PFSK-1 (cell line): Measurements from ENCODE around the gene SRSF8.

Experiments
- FOXP2 ChIP-seq: optimal IDR thresholded peaks from 2 replicates; pipeline ENCODE3; 2011; ENCODE audit warnings: borderline replicate concordance, control low read depth, inconsistent platforms; ENCODE audit not compliant: insufficient read depth; ENCODE audit errors: extremely low read length, extremely low read depth
- POLR2AphosphoS5 ChIP-seq: IDR thresholded peaks from 2 replicates; pipeline ENCODE4 v1.6.1; 2012; ENCODE audit warnings: low read depth, mild to moderate bottlenecking, control low read depth, low read length, moderate library complexity
- SIN3A ChIP-seq: IDR thresholded peaks from 2 replicates; pipeline ENCODE4 v1.6.1; 2012; ENCODE audit warnings: mild to moderate bottlenecking, low read length, moderate library complexity, borderline replicate concordance; ENCODE audit not compliant: insufficient read depth
- TAF1 ChIP-seq: IDR thresholded peaks from 2 replicates; pipeline ENCODE4 v1.6.1; 2012; ENCODE audit warnings: low read length, control low read depth, borderline replicate concordance; ENCODE audit not compliant: insufficient read depth

DNA sequence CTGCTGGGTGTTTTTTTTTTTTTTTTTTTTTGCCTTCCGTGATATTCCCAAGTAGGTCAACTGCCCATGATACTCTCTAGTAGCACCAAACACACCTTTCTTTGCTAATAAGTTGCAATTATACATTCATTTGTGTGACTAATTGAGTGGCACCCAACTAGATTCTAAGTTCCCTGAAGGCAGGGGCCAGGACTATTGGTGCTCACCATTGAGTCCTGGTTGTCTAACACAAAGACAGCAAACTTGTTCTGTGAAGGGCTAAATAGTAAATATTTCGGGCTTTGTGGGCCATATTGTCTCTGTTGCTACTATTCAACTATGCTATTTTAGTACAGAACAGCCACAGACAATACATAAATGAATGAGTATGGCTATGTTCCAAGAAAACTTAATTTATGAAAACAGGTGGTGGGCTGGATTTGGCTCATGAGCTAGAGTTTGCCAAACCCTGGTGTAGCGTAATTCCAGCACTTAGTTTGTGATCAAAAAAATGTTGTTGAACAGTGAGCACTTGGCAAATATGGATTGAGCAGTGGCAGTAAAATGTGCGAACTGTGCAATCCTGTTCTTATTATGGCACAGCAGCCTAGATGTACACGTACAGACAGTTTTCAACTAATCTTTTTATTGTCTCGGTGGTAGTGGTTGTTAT lies 34.3 kb downstream of the SRSF8 start:
- TF ChIP-seq TAF1: no peak
- no peak for TF ChIP-seq FOXP2
- no peak for TF ChIP-seq SIN3A
- no peak for TF ChIP-seq POLR2AphosphoS5
